ENCODE results near the gene KCNQ1.

DNA sequence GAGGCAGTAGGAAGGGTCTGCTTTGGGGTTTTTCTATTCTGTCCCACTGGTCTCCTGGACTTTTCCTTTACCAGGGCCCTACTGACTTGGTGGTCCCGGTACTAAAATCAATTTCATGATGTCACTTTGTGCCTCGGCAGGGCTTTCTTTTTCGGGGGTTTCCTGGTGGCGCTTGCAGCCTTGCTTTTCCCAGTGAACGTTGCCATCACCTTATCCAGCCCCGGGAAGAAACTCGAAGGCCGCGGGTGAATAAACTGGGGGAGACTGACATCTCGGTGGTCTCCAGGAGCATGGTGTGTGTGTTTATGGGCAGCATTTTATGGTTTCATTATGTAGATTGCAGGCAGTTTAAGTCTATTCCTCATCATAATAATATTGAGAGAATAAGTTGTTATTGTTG is 84.4 kb downstream of the KCNQ1 start:
- TF ChIP-seq, protein P1, sequence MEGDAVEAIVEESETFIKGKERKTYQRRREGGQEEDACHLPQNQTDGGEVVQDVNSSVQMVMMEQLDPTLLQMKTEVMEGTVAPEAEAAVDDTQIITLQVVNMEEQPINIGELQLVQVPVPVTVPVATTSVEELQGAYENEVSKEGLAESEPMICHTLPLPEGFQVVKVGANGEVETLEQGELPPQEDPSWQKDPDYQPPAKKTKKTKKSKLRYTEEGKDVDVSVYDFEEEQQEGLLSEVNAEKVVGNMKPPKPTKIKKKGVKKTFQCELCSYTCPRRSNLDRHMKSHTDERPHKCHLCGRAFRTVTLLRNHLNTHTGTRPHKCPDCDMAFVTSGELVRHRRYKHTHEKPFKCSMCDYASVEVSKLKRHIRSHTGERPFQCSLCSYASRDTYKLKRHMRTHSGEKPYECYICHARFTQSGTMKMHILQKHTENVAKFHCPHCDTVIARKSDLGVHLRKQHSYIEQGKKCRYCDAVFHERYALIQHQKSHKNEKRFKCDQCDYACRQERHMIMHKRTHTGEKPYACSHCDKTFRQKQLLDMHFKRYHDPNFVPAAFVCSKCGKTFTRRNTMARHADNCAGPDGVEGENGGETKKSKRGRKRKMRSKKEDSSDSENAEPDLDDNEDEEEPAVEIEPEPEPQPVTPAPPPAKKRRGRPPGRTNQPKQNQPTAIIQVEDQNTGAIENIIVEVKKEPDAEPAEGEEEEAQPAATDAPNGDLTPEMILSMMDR (IDR thresholded peaks at IDR 0.05), result no peak
- TF ChIP-seq POLR2AphosphoS5 (IDR thresholded peaks at IDR 0.05), result no peak
- TF ChIP-seq POLR2A (IDR thresholded peaks at IDR 0.05), result no peak
